HepG2 (cell line): ENCODE measurements around the gene IL6R. TPM values are rescaled to one million over a fixed set of nuclear protein-coding genes. Genes with fewer than 3 reads are reported as not detected.
A peak's percentile ranks its signal among the peaks of the same experiment; 100 is the strongest.

Experiments used
- AGO1 ChIP-seq: fragments of 200-400 bp; formaldehyde crosslinking; IDR thresholded peaks from 2 replicates; pipeline ENCODE4 v1.6.1; 2017; ENCODE audit warnings: mild to moderate bottlenecking, low read depth, low read length, moderate library complexity; ENCODE audit not compliant: poor library complexity, severe bottlenecking
- BORCS8-MEF2B ChIP-seq: sonication (generic); formaldehyde crosslinking; IDR thresholded peaks from 2 replicates; pipeline ENCODE4 v1.8.0; 2022; ENCODE audit warnings: mild to moderate bottlenecking, missing genetic modification reagents
- CBX5 ChIP-seq: sonication (generic); formaldehyde crosslinking; IDR thresholded peaks from 2 replicates; pipeline ENCODE4 v1.4.0; 2020; ENCODE audit warnings: missing genetic modification reagents, borderline replicate concordance
- GTF3A ChIP-seq: sonication (generic); formaldehyde crosslinking; conservative IDR thresholded peaks from 2 replicates; pipeline ENCODE4 v1.4.0; 2020; ENCODE audit warnings: mild to moderate bottlenecking, missing genetic modification reagents
- HMGA1 ChIP-seq: sonication (generic); formaldehyde crosslinking; conservative IDR thresholded peaks from 2 replicates; pipeline ENCODE4 v1.4.0; 2020; ENCODE audit warnings: missing genetic modification reagents
- MIXL1 ChIP-seq: IDR thresholded peaks from 2 replicates; pipeline ENCODE4 v1.6.1; 2016
- NFYB ChIP-seq: sonication (generic); formaldehyde crosslinking; IDR thresholded peaks from 2 replicates; pipeline ENCODE4 v1.4.0; 2020; ENCODE audit warnings: missing genetic modification reagents
- NR2C2 ChIP-seq: sonication (generic); formaldehyde crosslinking; IDR thresholded peaks from 2 replicates; pipeline ENCODE4 v1.4.0; 2020; ENCODE audit warnings: missing genetic modification reagents, mild to moderate bottlenecking, moderate library complexity, borderline replicate concordance
- RBFOX2 ChIP-seq: fragments of 200-400 bp; formaldehyde crosslinking; IDR thresholded peaks from 2 replicates; pipeline ENCODE4 v1.6.1; 2017; ENCODE audit warnings: low read depth, mild to moderate bottlenecking, low read length
- RXRA ChIP-seq: sonication (generic); formaldehyde crosslinking; IDR thresholded peaks from 2 replicates; pipeline ENCODE4 v1.5.1; 2020; ENCODE audit warnings: missing genetic modification reagents
- SMAD9 ChIP-seq: sonication (generic); formaldehyde crosslinking; IDR thresholded peaks from 2 replicates; pipeline ENCODE4 v1.5.1; 2020; ENCODE audit warnings: mild to moderate bottlenecking, missing genetic modification reagents
- SMYD3 ChIP-seq: sonication (generic); formaldehyde crosslinking; IDR thresholded peaks from 2 replicates; pipeline ENCODE4 v1.8.1; 2023; ENCODE audit warnings: mild to moderate bottlenecking, missing genetic modification reagents
- ZNF138 ChIP-seq: sonication (generic); formaldehyde crosslinking; IDR thresholded peaks from 2 replicates; pipeline ENCODE4 v1.5.0; 2020; ENCODE audit warnings: mild to moderate bottlenecking, low read depth, missing genetic modification reagents
- ZNF282 ChIP-seq: fragments of 450-650 bp; IDR thresholded peaks from 2 replicates; pipeline ENCODE4 v1.6.1; 2018; ENCODE audit not compliant: partially characterized antibody
- ZNF34 ChIP-seq: sonication (generic); formaldehyde crosslinking; IDR thresholded peaks from 2 replicates; pipeline ENCODE4 v1.4.0; 2020; ENCODE audit warnings: mild to moderate bottlenecking, missing genetic modification reagents, borderline replicate concordance
- ZNF766 ChIP-seq: sonication (generic); formaldehyde crosslinking; IDR thresholded peaks from 2 replicates; pipeline ENCODE4 v1.5.0; 2020; ENCODE audit warnings: missing genetic modification reagents, borderline replicate concordance
- ZNF790 ChIP-seq: sonication (generic); formaldehyde crosslinking; IDR thresholded peaks from 2 replicates; pipeline ENCODE4 v1.8.0; 2022; ENCODE audit warnings: missing genetic modification reagents, mild to moderate bottlenecking, borderline replicate concordance
- ZNF883 ChIP-seq: sonication (generic); formaldehyde crosslinking; IDR thresholded peaks from 2 replicates; pipeline ENCODE4 v1.5.1; 2020; ENCODE audit warnings: mild to moderate bottlenecking, missing genetic modification reagents; ENCODE audit errors: not compliant biosample characterization
- polyA plus RNA-seq, 8 experiments: library from polyadenylated mRNA; depleted of rRNA in 3 of 8; stranded (reverse) in 7 of 8; unstranded in 1 of 8; fragments of >200 nt; fragmentation: Illumina TruSeq in 4 of 8; extraction: Trizol in 4 of 8; gene quantifications; 2 replicates each; pipeline versions ENCODE4 v1.2.1 to v1.2.3, GENCODE V29; 2011 to 2016; ENCODE audit warnings: low read depth in 4 of 8, missing spikeins in 1 of 8, mixed read lengths in 1 of 8; ENCODE audit not compliant: insufficient read depth in 1 of 8
- total RNA-seq, 5 experiments: library from RNA; depleted of rRNA; stranded (reverse); fragments of >200 nt; fragmentation: Illumina TruSeq; extraction: Trizol; gene quantifications; 2 replicates each; pipeline ENCODE4 v1.2.3, GENCODE V29; 2016; ENCODE audit warnings: low read depth in 1 of 5
- TF ChIP-seq, protein P1 (sequence below): sonication (generic); formaldehyde crosslinking; IDR thresholded peaks from 2 replicates; pipeline ENCODE4 v1.8.0; 2022; ENCODE audit warnings: missing genetic modification reagents, mild to moderate bottlenecking, moderate library complexity, borderline replicate concordance
- TF ChIP-seq, protein P2 (sequence below): sonication (generic); formaldehyde crosslinking; conservative IDR thresholded peaks from 2 replicates; pipeline ENCODE4 v1.5.0; 2020; ENCODE audit warnings: missing genetic modification reagents
- TF ChIP-seq, protein P3 (sequence below): sonication (generic); formaldehyde crosslinking; IDR thresholded peaks from 2 replicates; pipeline ENCODE4 v1.8.1; 2022; ENCODE audit warnings: mild to moderate bottlenecking, missing genetic modification reagents
- TF ChIP-seq, protein P4 (sequence below): sonication (generic); formaldehyde crosslinking; IDR thresholded peaks from 2 replicates; pipeline ENCODE4 v1.5.1; 2020; ENCODE audit warnings: mild to moderate bottlenecking, missing genetic modification reagents, moderate library complexity
- TF ChIP-seq, protein P5 (sequence below): sonication (generic); formaldehyde crosslinking; IDR thresholded peaks from 2 replicates; pipeline ENCODE4 v1.4.0; 2020; ENCODE audit warnings: low read depth, mild to moderate bottlenecking, missing genetic modification reagents

Gene IL6R
- total and polyA plus RNA-seq, 2 of the 13 experiments (the other 11 are each of a cell fraction or from before 2014, with no cell fraction given) = 5.0 to 24.5 TPM

DNA sequence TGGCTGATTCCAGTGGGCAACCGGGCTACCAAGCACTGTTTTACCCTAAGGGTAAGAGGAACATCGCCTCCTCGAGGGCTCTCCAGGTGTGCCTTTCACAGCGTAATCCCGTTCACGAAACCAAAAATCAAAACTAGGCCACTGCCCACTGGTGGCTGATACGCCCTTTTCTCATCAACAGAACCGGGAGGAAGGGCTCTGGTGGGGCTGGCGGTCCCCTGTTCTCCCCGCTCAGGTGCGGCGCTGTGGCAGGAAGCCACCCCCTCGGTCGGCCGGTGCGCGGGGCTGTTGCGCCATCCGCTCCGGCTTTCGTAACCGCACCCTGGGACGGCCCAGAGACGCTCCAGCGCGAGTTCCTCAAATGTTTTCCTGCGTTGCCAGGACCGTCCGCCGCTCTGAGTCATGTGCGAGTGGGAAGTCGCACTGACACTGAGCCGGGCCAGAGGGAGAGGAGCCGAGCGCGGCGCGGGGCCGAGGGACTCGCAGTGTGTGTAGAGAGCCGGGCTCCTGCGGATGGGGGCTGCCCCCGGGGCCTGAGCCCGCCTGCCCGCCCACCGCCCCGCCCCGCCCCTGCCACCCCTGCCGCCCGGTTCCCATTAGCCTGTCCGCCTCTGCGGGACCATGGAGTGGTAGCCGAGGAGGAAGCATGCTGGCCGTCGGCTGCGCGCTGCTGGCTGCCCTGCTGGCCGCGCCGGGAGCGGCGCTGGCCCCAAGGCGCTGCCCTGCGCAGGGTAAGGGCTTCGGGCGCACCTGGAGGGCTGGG, at the start of gene IL6R (continued):
- TF ChIP-seq, protein P1, sequence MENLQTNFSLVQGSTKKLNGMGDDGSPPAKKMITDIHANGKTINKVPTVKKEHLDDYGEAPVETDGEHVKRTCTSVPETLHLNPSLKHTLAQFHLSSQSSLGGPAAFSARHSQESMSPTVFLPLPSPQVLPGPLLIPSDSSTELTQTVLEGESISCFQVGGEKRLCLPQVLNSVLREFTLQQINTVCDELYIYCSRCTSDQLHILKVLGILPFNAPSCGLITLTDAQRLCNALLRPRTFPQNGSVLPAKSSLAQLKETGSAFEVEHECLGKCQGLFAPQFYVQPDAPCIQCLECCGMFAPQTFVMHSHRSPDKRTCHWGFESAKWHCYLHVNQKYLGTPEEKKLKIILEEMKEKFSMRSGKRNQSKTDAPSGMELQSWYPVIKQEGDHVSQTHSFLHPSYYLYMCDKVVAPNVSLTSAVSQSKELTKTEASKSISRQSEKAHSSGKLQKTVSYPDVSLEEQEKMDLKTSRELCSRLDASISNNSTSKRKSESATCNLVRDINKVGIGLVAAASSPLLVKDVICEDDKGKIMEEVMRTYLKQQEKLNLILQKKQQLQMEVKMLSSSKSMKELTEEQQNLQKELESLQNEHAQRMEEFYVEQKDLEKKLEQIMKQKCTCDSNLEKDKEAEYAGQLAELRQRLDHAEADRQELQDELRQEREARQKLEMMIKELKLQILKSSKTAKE (CRISPR knock-in tag) = no peak
- TF ChIP-seq HMGA1 (CRISPR knock-in tag) = no peak
- TF ChIP-seq GTF3A (CRISPR knock-in tag) = no peak
- peak; percentile 96 for TF ChIP-seq ZNF34 (CRISPR knock-in tag)
- TF ChIP-seq SMAD9 (CRISPR knock-in tag) = no peak
- TF ChIP-seq AGO1 = no peak
- peak; percentile 92; the same call in 1 of the 2 replicates for TF ChIP-seq CBX5 (CRISPR knock-in tag)
- no peak for TF ChIP-seq ZNF138 (CRISPR knock-in tag)
- TF ChIP-seq NFYB (CRISPR knock-in tag) = peak; percentile 23; the same call in 1 of the 2 replicates
- TF ChIP-seq, protein P2, sequence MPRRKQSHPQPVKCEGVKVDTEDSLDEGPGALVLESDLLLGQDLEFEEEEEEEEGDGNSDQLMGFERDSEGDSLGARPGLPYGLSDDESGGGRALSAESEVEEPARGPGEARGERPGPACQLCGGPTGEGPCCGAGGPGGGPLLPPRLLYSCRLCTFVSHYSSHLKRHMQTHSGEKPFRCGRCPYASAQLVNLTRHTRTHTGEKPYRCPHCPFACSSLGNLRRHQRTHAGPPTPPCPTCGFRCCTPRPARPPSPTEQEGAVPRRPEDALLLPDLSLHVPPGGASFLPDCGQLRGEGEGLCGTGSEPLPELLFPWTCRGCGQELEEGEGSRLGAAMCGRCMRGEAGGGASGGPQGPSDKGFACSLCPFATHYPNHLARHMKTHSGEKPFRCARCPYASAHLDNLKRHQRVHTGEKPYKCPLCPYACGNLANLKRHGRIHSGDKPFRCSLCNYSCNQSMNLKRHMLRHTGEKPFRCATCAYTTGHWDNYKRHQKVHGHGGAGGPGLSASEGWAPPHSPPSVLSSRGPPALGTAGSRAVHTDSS (CRISPR knock-in tag) = no peak
- TF ChIP-seq BORCS8-MEF2B (CRISPR knock-in tag) = no peak
- peak; percentile 46 for TF ChIP-seq MIXL1 (CRISPR knock-in tag)
- no peak for TF ChIP-seq ZNF790 (CRISPR knock-in tag)
- 0 out of 2 replicates have a peak, but pooled peaks have one; percentile 0 for TF ChIP-seq ZNF766 (CRISPR knock-in tag)
- peak; percentile 69 for TF ChIP-seq RBFOX2
- TF ChIP-seq SMYD3 (CRISPR knock-in tag) = no peak
- TF ChIP-seq, protein P3, sequence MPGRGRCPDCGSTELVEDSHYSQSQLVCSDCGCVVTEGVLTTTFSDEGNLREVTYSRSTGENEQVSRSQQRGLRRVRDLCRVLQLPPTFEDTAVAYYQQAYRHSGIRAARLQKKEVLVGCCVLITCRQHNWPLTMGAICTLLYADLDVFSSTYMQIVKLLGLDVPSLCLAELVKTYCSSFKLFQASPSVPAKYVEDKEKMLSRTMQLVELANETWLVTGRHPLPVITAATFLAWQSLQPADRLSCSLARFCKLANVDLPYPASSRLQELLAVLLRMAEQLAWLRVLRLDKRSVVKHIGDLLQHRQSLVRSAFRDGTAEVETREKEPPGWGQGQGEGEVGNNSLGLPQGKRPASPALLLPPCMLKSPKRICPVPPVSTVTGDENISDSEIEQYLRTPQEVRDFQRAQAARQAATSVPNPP (CRISPR knock-in tag) = no peak
- no peak for TF ChIP-seq ZNF282
- TF ChIP-seq RXRA = peak; percentile 44; the same call in 1 of the 2 replicates
- 0 out of 2 replicates have a peak, but pooled peaks have one; percentile 16 for TF ChIP-seq NR2C2 (CRISPR knock-in tag)
- TF ChIP-seq, protein P4, sequence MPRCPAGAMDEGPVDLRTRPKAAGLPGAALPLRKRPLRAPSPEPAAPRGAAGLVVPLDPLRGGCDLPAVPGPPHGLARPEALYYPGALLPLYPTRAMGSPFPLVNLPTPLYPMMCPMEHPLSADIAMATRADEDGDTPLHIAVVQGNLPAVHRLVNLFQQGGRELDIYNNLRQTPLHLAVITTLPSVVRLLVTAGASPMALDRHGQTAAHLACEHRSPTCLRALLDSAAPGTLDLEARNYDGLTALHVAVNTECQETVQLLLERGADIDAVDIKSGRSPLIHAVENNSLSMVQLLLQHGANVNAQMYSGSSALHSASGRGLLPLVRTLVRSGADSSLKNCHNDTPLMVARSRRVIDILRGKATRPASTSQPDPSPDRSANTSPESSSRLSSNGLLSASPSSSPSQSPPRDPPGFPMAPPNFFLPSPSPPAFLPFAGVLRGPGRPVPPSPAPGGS (CRISPR knock-in tag) = peak; percentile 18; the same call in 1 of the 2 replicates
- peak; percentile 35 for TF ChIP-seq ZNF883 (CRISPR knock-in tag)
- TF ChIP-seq, protein P5, sequence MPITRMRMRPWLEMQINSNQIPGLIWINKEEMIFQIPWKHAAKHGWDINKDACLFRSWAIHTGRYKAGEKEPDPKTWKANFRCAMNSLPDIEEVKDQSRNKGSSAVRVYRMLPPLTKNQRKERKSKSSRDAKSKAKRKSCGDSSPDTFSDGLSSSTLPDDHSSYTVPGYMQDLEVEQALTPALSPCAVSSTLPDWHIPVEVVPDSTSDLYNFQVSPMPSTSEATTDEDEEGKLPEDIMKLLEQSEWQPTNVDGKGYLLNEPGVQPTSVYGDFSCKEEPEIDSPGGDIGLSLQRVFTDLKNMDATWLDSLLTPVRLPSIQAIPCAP (CRISPR knock-in tag) = no peak
